SK-N-MC (cell line): ENCODE data around the gene RASSF4.

ENCODE experiments used
- DNase-seq: peaks from one replicate; pipeline ENCODE4 v3.0.0-alpha.2; 2011; ENCODE audit warnings: low read depth, low spot score
- H3K27ac ChIP-seq: fragments of 200-600 bp; sonication (generic); 2 replicates; pipeline ENCODE4 v1.5.1; 2016; ENCODE audit warnings: mixed run types
- H3K36me3 ChIP-seq: fragments of 200-600 bp; sonication (generic); 2 replicates; pipeline ENCODE4 v1.6.1; 2017; ENCODE audit warnings: antibody characterized with exemption, low read length, mixed read lengths; ENCODE audit not compliant: insufficient read depth
- H3K4me3 ChIP-seq: fragments of 200-600 bp; sonication (generic); 2 replicates; pipeline ENCODE4 v1.5.1; 2016
- H3K9ac ChIP-seq: fragments of 200-600 bp; sonication (generic); 2 replicates; pipeline ENCODE4 v1.8.0; 2017; ENCODE audit warnings: mixed run types, mixed read lengths; ENCODE audit not compliant: insufficient read length
- H3K9me3 ChIP-seq: fragments of 200-600 bp; sonication (generic); 2 replicates; pipeline ENCODE4 v1.6.1; 2017; ENCODE audit warnings: low read depth, mild to moderate bottlenecking, antibody characterized with exemption, low read length, moderate library complexity, mixed read lengths
- EZH2 ChIP-seq: fragments of 200-600 bp; sonication (generic); IDR thresholded peaks from one replicate; pipeline ENCODE4 v1.6.1; 2017; ENCODE audit warnings: antibody characterized with exemption
- FOXP2 ChIP-seq: optimal IDR thresholded peaks from 2 replicates; pipeline ENCODE3; 2011; ENCODE audit warnings: mild to moderate bottlenecking, moderate library complexity; ENCODE audit not compliant: insufficient read depth; ENCODE audit errors: extremely low read length, control extremely low read depth
- POLR2AphosphoS5 ChIP-seq: IDR thresholded peaks from 2 replicates; pipeline ENCODE4 v1.6.1; 2012; ENCODE audit warnings: mild to moderate bottlenecking, low read depth, low read length, borderline replicate concordance

The RASSF4 gene

DNA sequence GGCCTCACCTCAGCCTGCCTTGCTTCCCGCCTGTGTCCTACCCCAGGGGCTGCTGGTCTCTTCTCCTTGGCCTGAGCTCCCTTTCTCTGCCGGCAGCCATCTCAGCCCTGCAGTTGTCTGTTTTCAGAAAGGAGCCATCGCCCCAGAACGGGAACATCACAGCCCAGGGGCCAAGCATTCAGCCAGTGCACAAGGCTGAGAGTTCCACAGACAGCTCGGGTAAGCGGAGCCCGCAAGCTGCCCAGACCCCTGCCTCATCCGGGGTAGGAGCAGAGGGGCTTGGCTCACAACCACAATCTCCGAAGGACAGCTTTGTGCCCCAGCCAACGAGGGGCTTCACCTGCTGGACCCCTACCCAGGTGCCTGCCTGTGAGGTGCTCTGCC, 24.3 kb downstream of the RASSF4 start:
- Histone ChIP-seq H3K27ac (no peak overlapping the region), H3K4me3 (no peak overlapping the region), H3K9ac (no peak overlapping the region), H3K9me3 (no peaks in the 10 kb centered on the region), H3K36me3 (no peaks in the 10 kb centered on the region)
- DNase-seq = no peak
- TF ChIP-seq FOXP2 (no peak), POLR2AphosphoS5 (no peak), EZH2 (no peak)

DNA sequence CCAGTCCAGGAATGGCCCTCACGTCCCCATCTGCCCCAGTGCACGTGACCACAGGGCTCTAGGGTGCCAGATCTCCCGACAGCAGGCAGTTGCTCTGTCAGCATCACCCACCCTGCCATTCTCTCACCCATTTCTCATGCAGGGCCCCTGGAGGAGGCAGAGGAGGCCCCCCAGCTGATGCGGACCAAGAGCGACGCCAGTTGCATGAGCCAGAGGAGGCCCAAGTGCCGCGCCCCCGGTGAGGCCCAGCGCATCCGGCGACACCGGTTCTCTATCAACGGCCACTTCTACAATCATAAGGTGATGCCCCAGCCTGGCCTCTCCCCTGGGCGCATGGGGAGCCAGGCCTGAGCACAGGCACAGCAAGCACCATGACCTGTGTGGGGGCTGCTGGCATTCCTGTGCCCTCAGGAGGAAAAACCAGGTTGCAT, 25.1 kb downstream of the RASSF4 start:
- H3K9ac ChIP-seq = no peak overlapping the region
- no peaks in the 10 kb centered on the region for H3K9me3 ChIP-seq
- no peak for DNase-seq
- H3K27ac ChIP-seq = no peak overlapping the region
- TF ChIP-seq FOXP2 = no peak
- no peak for TF ChIP-seq POLR2AphosphoS5
- TF ChIP-seq EZH2 = no peak
- no peak overlapping the region for H3K4me3 ChIP-seq
- H3K36me3 ChIP-seq = no peaks in the 10 kb centered on the region

DNA sequence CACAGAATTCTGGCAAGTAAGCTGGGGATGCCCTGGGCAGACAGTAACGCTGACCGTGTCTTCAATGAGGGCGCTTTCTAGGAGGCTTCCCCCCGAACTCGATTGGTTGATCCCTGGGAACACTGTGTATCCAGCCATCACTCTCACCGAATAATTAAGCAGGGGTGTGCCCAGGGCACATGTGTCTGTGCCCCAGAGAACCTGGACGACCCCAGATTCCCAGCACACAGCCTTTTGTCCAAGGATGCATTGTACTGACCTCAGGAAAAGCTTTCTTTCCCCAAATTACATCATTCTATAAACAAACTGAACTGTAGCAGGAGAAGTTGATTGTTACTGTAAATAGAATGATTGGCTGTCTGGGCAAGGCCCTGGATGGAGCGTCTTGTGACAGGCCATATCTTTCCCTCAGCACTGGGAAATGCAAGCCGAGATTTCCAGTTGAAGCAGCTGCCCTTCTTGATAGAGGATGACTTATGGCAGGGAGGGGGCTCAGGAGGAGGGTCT, 25.6 kb downstream of the RASSF4 start:
- H3K9ac ChIP-seq = no peak overlapping the region
- H3K36me3 ChIP-seq = no peaks in the 10 kb centered on the region
- H3K27ac ChIP-seq = no peak overlapping the region
- DNase-seq = no peak
- H3K4me3 ChIP-seq = no peak overlapping the region
- no peaks in the 10 kb centered on the region for H3K9me3 ChIP-seq
- TF ChIP-seq FOXP2 (no peak), EZH2 (no peak), POLR2AphosphoS5 (no peak)

DNA sequence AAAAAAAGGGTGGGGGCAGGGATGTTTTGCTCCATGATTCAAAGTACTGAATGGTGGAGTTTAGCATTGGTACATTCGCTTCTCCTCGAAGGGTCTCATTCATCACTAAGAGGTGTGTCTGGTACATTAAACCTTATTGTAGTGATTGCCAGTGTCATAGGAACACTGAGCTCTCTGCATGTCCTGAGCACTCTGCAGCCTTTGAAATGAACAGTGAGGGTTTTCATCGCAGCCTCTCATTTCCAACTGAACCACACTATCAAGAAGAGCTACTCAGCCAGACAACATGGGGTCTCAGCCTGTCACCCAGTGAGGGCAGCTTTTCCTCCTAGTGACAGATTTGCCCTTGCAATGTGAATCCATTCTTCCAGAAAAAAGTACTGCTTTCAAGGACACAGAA, 26.6 kb downstream of the RASSF4 start:
- Histone ChIP-seq H3K36me3 (no peaks in the 10 kb centered on the region), H3K4me3 (no peak overlapping the region), H3K27ac (no peak overlapping the region), H3K9me3 (no peaks in the 10 kb centered on the region), H3K9ac (no peak overlapping the region)
- no peak for DNase-seq
- TF ChIP-seq EZH2 (no peak), POLR2AphosphoS5 (no peak), FOXP2 (no peak)

DNA sequence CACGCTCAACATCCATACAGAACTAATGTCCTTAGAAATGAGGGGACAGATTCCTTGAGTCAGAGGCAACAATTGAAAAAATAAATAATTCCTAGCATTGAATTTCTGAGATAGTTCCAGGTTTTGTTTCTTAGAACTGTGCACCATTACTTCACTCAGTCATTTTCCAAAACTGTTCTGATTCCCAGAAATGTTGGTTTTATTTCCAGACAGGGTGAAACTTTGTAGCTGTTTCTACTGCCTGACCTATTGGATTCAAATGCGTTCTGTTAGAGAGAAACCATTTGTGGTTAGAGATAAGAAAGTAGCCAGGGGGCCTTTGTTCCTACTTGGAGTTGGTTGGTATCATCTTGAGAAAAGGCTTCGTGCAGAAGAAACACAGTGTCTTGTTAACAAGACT, 27.1 kb downstream of the RASSF4 start:
- no peak for TF ChIP-seq EZH2
- Histone ChIP-seq H3K36me3 (no peaks in the 10 kb centered on the region), H3K27ac (no peak overlapping the region), H3K4me3 (no peak overlapping the region), H3K9me3 (no peaks in the 10 kb centered on the region), H3K9ac (no peak overlapping the region)
- DNase-seq = no peak

DNA sequence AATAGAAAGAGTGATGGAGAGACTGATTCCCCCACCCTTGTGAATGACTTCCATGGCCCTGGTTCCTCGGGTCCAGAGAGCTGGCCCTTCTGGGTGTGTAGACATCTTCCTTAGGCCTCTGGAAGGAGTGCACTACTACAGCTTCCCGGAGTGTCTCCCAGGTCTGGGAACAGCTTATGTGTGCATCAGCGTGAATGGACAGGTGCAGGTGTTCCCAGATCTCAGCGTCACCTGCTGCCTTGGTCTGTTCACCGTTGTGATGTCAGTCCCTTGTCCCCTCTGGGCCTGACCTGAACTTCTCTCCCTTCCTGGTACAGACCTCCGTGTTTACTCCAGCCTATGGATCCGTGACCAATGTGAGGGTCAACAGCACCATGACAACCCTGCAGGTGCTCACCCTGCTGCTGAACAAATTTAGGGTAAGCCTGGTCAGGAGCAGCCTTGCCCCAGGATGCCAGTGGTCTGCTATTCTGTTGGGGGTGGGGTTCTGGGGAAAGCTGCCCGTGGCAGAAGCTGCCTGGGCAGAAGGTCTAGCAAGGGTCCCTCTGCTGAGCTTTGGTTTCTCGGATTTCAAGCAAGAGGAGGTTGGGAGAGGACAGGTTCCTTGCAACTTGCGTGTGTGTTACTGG, 29.5 kb downstream of the RASSF4 start:
- Histone ChIP-seq H3K4me3 (no peak overlapping the region), H3K27ac (no peak overlapping the region), H3K9ac (no peak overlapping the region), H3K36me3 (no peaks in the 10 kb centered on the region), H3K9me3 (no peaks in the 10 kb centered on the region)
- TF ChIP-seq FOXP2 = no peak
- no peak for TF ChIP-seq POLR2AphosphoS5
- no peak for TF ChIP-seq EZH2
- DNase-seq = no peak

DNA sequence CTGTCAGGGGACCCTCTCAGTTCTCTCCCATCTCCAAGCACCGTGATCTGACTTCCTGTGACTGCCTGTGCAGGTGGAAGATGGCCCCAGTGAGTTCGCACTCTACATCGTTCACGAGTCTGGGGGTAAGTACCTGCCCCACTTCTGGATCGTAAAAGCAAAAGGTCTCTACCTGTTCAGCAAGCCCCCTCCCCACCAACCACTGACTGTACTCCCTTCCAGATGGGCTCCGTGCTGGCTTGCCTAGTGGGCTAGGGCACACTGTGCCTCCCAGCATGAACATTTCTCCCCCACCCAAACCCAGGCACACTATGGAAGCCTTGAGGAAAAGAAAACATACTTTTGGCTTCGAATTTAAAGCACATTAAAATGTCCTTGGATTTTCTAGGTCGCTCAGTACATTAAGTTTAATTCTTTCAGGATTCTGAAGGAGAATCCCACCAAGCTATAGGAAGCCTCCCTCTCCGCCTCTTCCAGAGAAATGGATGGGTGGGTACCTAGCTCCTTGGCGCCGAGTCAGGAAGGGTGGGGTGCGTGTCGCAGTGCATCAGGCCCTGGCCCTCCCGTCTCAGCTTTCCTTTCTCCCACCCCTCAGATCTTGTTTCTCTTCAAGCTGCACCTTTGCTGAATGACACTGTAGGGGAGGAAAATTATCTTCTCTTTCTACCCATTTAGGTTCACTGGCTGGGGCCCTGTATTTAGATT, 30.1 kb downstream of the RASSF4 start:
- H3K4me3 ChIP-seq = no peak overlapping the region
- no peaks in the 10 kb centered on the region for H3K36me3 ChIP-seq
- no peak overlapping the region for H3K27ac ChIP-seq
- no peak for TF ChIP-seq FOXP2
- no peak for TF ChIP-seq EZH2
- TF ChIP-seq POLR2AphosphoS5 = no peak
- no peak overlapping the region for H3K9ac ChIP-seq
- DNase-seq = no peak
- H3K9me3 ChIP-seq = no peaks in the 10 kb centered on the region

DNA sequence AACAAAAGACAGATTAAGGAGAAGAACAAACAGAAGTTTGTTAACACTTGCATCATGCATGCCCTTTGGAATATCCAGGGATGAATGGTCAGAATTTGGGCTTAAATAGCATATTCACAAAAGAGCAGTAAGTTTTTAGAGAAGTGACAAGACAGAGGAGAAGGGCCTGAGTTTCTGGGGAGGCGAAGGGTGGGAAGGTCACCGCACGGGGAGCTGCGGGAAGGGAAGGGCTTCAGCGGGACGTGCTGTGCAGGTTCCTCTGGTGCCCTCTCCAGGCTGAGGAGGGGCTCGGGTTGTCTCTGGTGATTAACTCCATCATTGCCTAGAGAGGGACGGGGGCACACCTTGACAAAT, 30.7 kb downstream of the RASSF4 start:
- Histone ChIP-seq H3K9me3 (no peaks in the 10 kb centered on the region), H3K36me3 (no peaks in the 10 kb centered on the region), H3K9ac (no peak overlapping the region), H3K4me3 (no peak overlapping the region), H3K27ac (no peak overlapping the region)
- TF ChIP-seq FOXP2 (no peak), POLR2AphosphoS5 (no peak), EZH2 (no peak)
- DNase-seq = no peak

DNA sequence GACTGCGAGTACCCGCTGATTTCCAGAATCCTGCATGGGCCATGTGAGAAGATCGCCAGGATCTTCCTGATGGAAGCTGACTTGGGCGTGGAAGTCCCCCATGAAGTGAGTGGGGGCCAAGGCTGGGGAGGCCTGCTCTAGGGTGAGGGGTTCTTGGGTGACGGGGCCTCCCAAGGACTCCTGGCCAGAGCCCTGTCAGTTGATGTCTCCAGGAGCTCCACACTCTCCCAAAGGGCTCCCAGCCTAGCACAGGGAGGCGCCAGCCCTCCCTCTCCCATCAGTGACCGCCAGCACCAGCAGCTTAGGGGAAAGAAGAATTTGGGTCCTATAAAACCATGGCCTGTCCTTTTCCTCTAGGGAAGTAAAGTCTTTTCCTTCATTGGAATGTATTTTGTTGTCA, 31.4 kb downstream of the RASSF4 start:
- no peak overlapping the region for H3K9ac ChIP-seq
- no peaks in the 10 kb centered on the region for H3K36me3 ChIP-seq
- no peak for TF ChIP-seq FOXP2
- no peak for TF ChIP-seq POLR2AphosphoS5
- TF ChIP-seq EZH2 = no peak
- H3K4me3 ChIP-seq = no peak overlapping the region
- H3K9me3 ChIP-seq = no peaks in the 10 kb centered on the region
- H3K27ac ChIP-seq = no peak overlapping the region
- no peak for DNase-seq
